Prostate gland (tissue), 2 donors: ENCODE measurements around the gene PKHD1. TPM values are rescaled to one million over a fixed set of nuclear protein-coding genes. Genes with fewer than 3 reads are reported as not detected.

Experiments
- DNase-seq: peaks from one replicate; pipeline ENCODE4 v3.0.0-alpha.2; 2019; ENCODE audit warnings: low spot score
- H3K27ac ChIP-seq, 2 donors: fragments of 200-600 bp; sonication (generic); 2 replicates each; pipeline ENCODE4 v1.5.1; 2017 to 2019
- H3K27me3 ChIP-seq: fragments of 200-600 bp; sonication (generic); replicated peaks from 2 replicates; pipeline ENCODE4 v1.5.1; 2019; ENCODE audit not compliant: insufficient read depth
- H3K36me3 ChIP-seq, 2 donors: fragments of 200-600 bp; sonication (generic); 1 replicate in 1 of 2; 2 replicates in 1 of 2; pipeline versions ENCODE4 v1.5.1 to v1.8.1; 2017 to 2019
- H3K4me1 ChIP-seq: fragments of 200-600 bp; sonication (generic); replicated peaks from 2 replicates; pipeline ENCODE4 v1.5.1; 2019
- H3K4me3 ChIP-seq, 2 donors: fragments of 200-600 bp; sonication (generic); 2 replicates each; pipeline ENCODE4 v1.5.1; 2017 to 2019
- H3K9me3 ChIP-seq: fragments of 200-600 bp; sonication (generic); 2 replicates; pipeline ENCODE4 v1.5.1; 2017
- CTCF ChIP-seq, 4 experiments: fragments of 200-600 bp in 2 of 4; fragments of 450-650 bp in 2 of 4; sonication (generic) in 2 of 4; IDR thresholded peaks; 1 replicate in 3 of 4; 2 replicates in 1 of 4; pipeline ENCODE4 v1.5.1; 2016 to 2019; ENCODE audit warnings: antibody characterized with exemption in 4 of 4, mild to moderate bottlenecking in 2 of 4, moderate library complexity in 2 of 4
- POLR2A ChIP-seq: fragments of 450-650 bp; IDR thresholded peaks from one replicate; pipeline ENCODE4 v1.6.1; 2016; ENCODE audit warnings: antibody characterized with exemption, mild to moderate bottlenecking
- POLR2AphosphoS5 ChIP-seq: sonication (generic); formaldehyde crosslinking; IDR thresholded peaks from one replicate; pipeline ENCODE4 v1.6.1; 2017; ENCODE audit warnings: antibody characterized with exemption
- WGBS: methylation state at CpG from one replicate; pipeline ENCODE4 v1.1.5; 2018; 5-methylcytosine and 5-hydroxymethylcytosine counted together
- intact Hi-C: fragments of 100-400 bp; cut with DNase I; formaldehyde crosslinking; loops from one replicate; pipeline ENCODE4 v1.14.2; 2022
- total RNA-seq, 2 donors: library from RNA; depleted of rRNA; stranded (reverse); fragments of >200 nt; gene quantifications; one replicate each; pipeline ENCODE4 v1.1.0, GENCODE V29; 2016

The PKHD1 gene
- total RNA-seq, 2 donors from 2014 or later: 0.46 to 1.1 TPM

- H3K4me3 ChIP-seq: no peak overlapping the region
- no peaks in the 10 kb centered on the region for H3K9me3 ChIP-seq
- no peaks in the 10 kb centered on the region for H3K27me3 ChIP-seq
- H3K4me1 ChIP-seq: no peaks in the 10 kb centered on the region
- no peak for DNase-seq
- intact Hi-C loops: no loop called here
- TF ChIP-seq CTCF (IDR thresholded peaks at IDR 0.05) (no peak), POLR2A (no peak), POLR2AphosphoS5 (no peak)
- no peak overlapping the region for H3K27ac ChIP-seq
- no peaks in the 10 kb centered on the region for H3K36me3 ChIP-seq
These were observed 402.8 kb downstream of the PKHD1 start for GRCh38 chr6:51684603-51685002.

DNA sequence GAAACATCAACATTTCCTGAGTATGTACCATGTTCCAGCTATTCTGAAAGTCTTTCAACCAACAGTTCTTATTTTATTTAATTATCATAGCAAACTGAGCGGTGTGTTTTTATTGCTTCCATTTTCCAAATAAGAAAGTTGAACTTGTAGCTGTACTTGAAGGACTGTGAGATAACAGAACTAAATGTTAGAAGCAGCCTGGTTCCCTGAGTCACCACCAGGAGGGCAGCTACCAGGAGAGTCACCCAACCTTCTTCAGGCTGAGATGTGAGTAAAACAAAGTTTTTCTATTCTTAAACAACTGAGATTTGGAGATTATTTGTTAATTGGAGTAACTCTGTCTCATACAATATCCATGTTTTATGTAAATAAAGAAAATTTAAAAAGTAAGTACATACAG, 403.4 kb downstream of the PKHD1 start:
- no peak for DNase-seq
- TF ChIP-seq CTCF (IDR thresholded peaks at IDR 0.05) (no peak), POLR2AphosphoS5 (no peak), POLR2A (no peak)
- H3K9me3 ChIP-seq: no peaks in the 10 kb centered on the region
- no peaks in the 10 kb centered on the region for H3K4me1 ChIP-seq
- intact Hi-C loops: no loop called here
- 91% methylated on average over 1 of the region's 1 CpG for WGBS
- H3K4me3 ChIP-seq: no peak overlapping the region
- H3K36me3 ChIP-seq: no peaks in the 10 kb centered on the region
- no peak overlapping the region for H3K27ac ChIP-seq
- no peaks in the 10 kb centered on the region for H3K27me3 ChIP-seq

GRCh38 chr6:51678905-51679620, 408.4 kb downstream of the PKHD1 start:
- no peak for DNase-seq
- no peak for TF ChIP-seq POLR2AphosphoS5
- no peak for TF ChIP-seq CTCF (IDR thresholded peaks at IDR 0.05)
- no peak for TF ChIP-seq POLR2A
- Histone ChIP-seq H3K27me3 (no peaks in the 10 kb centered on the region), H3K27ac (no peak overlapping the region), H3K4me3 (no peak overlapping the region), H3K4me1 (no peaks in the 10 kb centered on the region), H3K36me3 (no peaks in the 10 kb centered on the region), H3K9me3 (no peaks in the 10 kb centered on the region)
- intact Hi-C loops: no loop called here
- WGBS: 21% methylated on average over 5 of the region's 5 CpGs

GRCh38 chr6:51678274-51678673, 409.1 kb downstream of the PKHD1 start:
- H3K27ac ChIP-seq: no peak overlapping the region
- intact Hi-C loops: no loop called here
- DNase-seq: no peak
- no peaks in the 10 kb centered on the region for H3K27me3 ChIP-seq
- no peaks in the 10 kb centered on the region for H3K36me3 ChIP-seq
- 83% methylated on average over 1 of the region's 1 CpG for WGBS
- TF ChIP-seq POLR2AphosphoS5 (no peak), CTCF (IDR thresholded peaks at IDR 0.05) (no peak), POLR2A (no peak)
- no peaks in the 10 kb centered on the region for H3K9me3 ChIP-seq
- no peak overlapping the region for H3K4me3 ChIP-seq
- no peaks in the 10 kb centered on the region for H3K4me1 ChIP-seq

DNA sequence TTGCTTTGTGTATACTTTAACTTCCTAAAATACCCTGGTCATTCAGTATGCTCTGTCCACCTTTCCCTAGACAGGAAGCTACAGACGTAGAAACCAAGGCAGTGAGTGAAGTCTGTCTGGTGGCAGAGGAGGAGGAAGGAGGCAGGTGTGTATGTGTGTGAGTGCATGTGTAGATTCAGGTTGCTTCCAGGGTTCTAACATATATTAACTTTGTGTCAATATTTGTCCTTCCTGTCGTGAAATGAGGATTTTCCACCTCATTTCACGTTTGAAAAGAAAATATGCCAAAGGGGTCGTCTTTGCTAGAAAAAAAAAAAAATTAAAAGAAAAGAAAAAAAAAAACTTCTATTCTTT, 411.5 kb downstream of the PKHD1 start:
- Histone ChIP-seq H3K9me3 (no peaks in the 10 kb centered on the region), H3K36me3 (no peaks in the 10 kb centered on the region), H3K27ac (no peak overlapping the region), H3K4me1 (no peaks in the 10 kb centered on the region), H3K27me3 (no peaks in the 10 kb centered on the region), H3K4me3 (no peak overlapping the region)
- TF ChIP-seq POLR2AphosphoS5: no peak
- TF ChIP-seq CTCF (IDR thresholded peaks at IDR 0.05): no peak
- TF ChIP-seq POLR2A: no peak
- intact Hi-C loops: no loop called here
- DNase-seq: no peak
- WGBS: 50% methylated on average over 4 of the region's 4 CpGs
